SU-DHL-6 (cell line): ENCODE results near the gene TROAP.

Experiments used
- H2AFZ ChIP-seq: fragments of 200-600 bp; sonication (generic); 2 replicates; pipeline ENCODE4 v1.6.1; 2014; ENCODE audit warnings: low read depth, mild to moderate bottlenecking, moderate library complexity, mixed read lengths, antibody characterized with exemption, low read length; ENCODE audit not compliant: severe bottlenecking
- H3F3A ChIP-seq: fragments of 200-600 bp; shearing (Covaris generic); 2 replicates; pipeline ENCODE4 v1.6.0; 2016; ENCODE audit warnings: antibody characterized with exemption, mild to moderate bottlenecking; ENCODE audit not compliant: insufficient read depth
- H3K27ac ChIP-seq: fragments of 200-600 bp; sonication (generic); 2 replicates; pipeline ENCODE4 v1.5.1; 2016; ENCODE audit warnings: low read depth, mild to moderate bottlenecking, low read length, moderate library complexity, mixed read lengths
- H3K27me3 ChIP-seq: fragments of 200-600 bp; sonication (generic), shearing (Covaris generic); 2 replicates; pipeline ENCODE4 v1.6.0; 2014; ENCODE audit warnings: mild to moderate bottlenecking, low read length
- H3K36me3 ChIP-seq: fragments of 200-600 bp; sonication (generic); 2 replicates; pipeline ENCODE4 v1.6.1; 2014; ENCODE audit warnings: mild to moderate bottlenecking, low read length, mixed read lengths
- H3K4me2 ChIP-seq: fragments of 300-600, 200-600 bp; shearing (Covaris generic), sonication (generic); 2 replicates; pipeline ENCODE4 v1.6.0; 2014; ENCODE audit warnings: low read length, low read depth, mild to moderate bottlenecking; ENCODE audit not compliant: poor library complexity, severe bottlenecking
- H3K4me3 ChIP-seq: fragments of 200-600 bp; sonication (generic); 2 replicates; pipeline ENCODE4 v1.5.1; 2014; ENCODE audit warnings: antibody characterized with exemption, low read length, mild to moderate bottlenecking, mixed read lengths; ENCODE audit not compliant: insufficient read depth, poor library complexity, severe bottlenecking
- H3K79me2 ChIP-seq: fragments of 200-600 bp; sonication (generic); 2 replicates; pipeline ENCODE4 v1.6.1; 2014; ENCODE audit warnings: mild to moderate bottlenecking, low read length, moderate library complexity; ENCODE audit not compliant: insufficient read depth
- H3K9ac ChIP-seq: fragments of 200-600 bp; sonication (generic); 2 replicates; pipeline ENCODE4 v1.7.0; 2014; ENCODE audit warnings: mild to moderate bottlenecking, low read length
- H3K9me2 ChIP-seq: fragments of 200-600 bp; sonication (generic); replicated peaks from 2 replicates; pipeline ENCODE4 v1.6.1; 2014; ENCODE audit warnings: low read length; ENCODE audit not compliant: insufficient read depth
- H3K9me3 ChIP-seq: fragments of 200-600 bp; sonication (generic); 2 replicates; pipeline ENCODE4 v1.6.1; 2014; ENCODE audit warnings: low read length, mixed read lengths; ENCODE audit not compliant: insufficient read depth
- H4K20me1 ChIP-seq: fragments of 200-600 bp; sonication (generic); 2 replicates; pipeline ENCODE4 v1.6.1; 2014; ENCODE audit warnings: low read depth, mild to moderate bottlenecking, antibody characterized with exemption, low read length, moderate library complexity, mixed read lengths
- EZH2phosphoT487 ChIP-seq: fragments of 200-600 bp; sonication (generic), shearing (Covaris generic); conservative IDR thresholded peaks from 2 replicates; pipeline ENCODE4 v1.6.1; 2018; ENCODE audit warnings: mild to moderate bottlenecking, antibody characterized with exemption, low read length, moderate library complexity, mixed read lengths
- TF ChIP-seq, protein P1 (sequence below): fragments of 200-600 bp; sonication (generic); IDR thresholded peaks from one replicate; pipeline ENCODE4 v1.5.1; 2017; ENCODE audit warnings: antibody characterized with exemption, mild to moderate bottlenecking, low read length, moderate library complexity; ENCODE audit not compliant: insufficient read depth, poor library complexity, severe bottlenecking

The TROAP gene

DNA sequence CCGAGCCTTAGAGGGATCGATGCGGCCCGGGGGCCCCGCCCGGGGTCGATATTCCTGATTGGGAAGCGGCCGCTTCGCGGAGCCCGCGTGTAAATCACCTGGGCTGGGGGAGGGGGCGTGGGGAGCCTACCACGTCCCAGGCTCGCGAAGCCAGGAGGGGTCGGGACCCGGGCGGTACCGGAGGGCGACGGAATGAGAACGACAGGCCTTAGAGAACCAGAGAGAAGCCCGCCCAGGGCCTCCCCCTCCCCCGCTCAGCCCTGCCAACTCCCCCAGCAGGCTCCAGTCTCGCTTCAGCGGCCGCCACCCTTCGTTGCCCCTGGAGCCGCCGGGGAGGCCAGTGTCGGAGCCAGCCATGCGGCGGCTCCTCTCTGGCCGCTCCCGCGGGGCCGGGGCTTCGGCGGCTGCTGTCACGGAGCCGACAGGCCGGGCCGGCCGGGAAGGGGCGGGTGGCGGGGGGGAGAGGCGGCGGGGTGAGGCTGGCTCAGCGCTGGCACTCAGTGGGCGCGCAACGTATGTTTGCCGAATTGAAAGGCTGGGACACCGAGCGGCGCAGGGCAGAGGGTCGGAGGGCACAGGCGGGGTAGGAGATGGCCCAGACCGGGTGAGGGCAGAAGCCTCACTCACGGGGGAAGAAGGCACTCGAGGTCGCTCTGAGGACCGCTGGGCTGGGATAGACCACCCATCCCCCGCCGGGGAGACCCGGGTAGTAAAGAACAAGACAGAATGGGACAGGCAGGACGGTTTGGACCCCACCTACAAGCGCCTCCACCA lies 22.2 kb downstream of the TROAP start:
- no peaks in the 10 kb centered on the region for H3K36me3 ChIP-seq
- H2AFZ ChIP-seq: no peak overlapping the region
- H3K9ac ChIP-seq: peak overlapping the region; percentile 25; the same call in 1 of the 2 replicates
- H3K4me2 ChIP-seq: peak overlapping the region; percentile 63
- peak overlapping the region; percentile 19 for H3K4me3 ChIP-seq
- no peaks in the 10 kb centered on the region for H3K27me3 ChIP-seq
- H3K9me3 ChIP-seq: no peaks in the 10 kb centered on the region
- H4K20me1 ChIP-seq: no peaks in the 10 kb centered on the region
- H3K27ac ChIP-seq: no peak overlapping the region
- TF ChIP-seq EZH2phosphoT487: no peak
- TF ChIP-seq, protein P1, sequence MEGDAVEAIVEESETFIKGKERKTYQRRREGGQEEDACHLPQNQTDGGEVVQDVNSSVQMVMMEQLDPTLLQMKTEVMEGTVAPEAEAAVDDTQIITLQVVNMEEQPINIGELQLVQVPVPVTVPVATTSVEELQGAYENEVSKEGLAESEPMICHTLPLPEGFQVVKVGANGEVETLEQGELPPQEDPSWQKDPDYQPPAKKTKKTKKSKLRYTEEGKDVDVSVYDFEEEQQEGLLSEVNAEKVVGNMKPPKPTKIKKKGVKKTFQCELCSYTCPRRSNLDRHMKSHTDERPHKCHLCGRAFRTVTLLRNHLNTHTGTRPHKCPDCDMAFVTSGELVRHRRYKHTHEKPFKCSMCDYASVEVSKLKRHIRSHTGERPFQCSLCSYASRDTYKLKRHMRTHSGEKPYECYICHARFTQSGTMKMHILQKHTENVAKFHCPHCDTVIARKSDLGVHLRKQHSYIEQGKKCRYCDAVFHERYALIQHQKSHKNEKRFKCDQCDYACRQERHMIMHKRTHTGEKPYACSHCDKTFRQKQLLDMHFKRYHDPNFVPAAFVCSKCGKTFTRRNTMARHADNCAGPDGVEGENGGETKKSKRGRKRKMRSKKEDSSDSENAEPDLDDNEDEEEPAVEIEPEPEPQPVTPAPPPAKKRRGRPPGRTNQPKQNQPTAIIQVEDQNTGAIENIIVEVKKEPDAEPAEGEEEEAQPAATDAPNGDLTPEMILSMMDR: no peak
- no peaks in the 10 kb centered on the region; the same call in 1 of the 2 replicates for H3F3A ChIP-seq
- no peaks in the 10 kb centered on the region for H3K9me2 ChIP-seq
- no peaks in the 10 kb centered on the region for H3K79me2 ChIP-seq

DNA sequence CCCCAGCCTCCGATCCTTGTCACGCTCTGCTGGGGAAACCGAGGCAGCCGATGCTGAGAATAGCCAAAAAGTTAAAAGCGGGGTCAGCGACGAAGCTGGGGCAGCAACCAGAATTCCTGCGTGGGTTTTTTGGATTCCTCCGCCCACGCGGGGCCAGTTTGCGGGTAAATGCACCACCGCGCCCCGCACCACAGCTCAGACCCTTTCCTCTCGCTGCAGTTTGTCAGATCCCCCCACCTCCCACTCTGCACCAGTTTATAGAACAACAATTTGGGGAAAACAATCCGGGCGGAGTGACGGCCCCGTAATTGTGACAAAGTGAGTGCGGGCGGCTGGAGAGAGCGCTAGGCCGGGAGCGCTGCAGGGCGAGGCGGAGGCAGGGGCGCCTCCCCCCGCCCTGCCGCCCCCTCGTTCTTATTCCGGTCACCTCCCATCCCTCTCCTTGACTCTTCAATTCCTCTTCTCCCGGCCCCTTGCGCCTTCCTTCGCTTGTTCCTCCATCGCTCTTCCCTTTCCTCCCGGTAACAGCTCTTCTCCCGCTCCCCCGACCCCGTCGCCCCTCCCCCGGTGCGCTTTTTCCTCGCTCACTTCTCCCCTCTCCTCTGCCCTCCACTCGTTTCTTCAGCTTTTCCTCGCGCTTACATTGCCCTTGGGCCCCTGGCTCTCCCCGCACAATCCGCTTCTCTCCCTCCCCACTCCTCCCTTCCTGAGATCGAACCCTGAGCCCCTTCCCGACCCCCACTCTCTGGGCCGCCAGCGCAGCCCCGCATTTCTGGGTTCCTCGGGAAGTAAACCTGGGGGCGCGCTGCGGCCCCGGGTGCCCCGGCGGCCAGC lies 23.0 kb downstream of the TROAP start:
- Histone ChIP-seq H3K27me3 (no peaks in the 10 kb centered on the region), H3K4me2 (peak overlapping the region; percentile 63), H2AFZ (no peak overlapping the region)

DNA sequence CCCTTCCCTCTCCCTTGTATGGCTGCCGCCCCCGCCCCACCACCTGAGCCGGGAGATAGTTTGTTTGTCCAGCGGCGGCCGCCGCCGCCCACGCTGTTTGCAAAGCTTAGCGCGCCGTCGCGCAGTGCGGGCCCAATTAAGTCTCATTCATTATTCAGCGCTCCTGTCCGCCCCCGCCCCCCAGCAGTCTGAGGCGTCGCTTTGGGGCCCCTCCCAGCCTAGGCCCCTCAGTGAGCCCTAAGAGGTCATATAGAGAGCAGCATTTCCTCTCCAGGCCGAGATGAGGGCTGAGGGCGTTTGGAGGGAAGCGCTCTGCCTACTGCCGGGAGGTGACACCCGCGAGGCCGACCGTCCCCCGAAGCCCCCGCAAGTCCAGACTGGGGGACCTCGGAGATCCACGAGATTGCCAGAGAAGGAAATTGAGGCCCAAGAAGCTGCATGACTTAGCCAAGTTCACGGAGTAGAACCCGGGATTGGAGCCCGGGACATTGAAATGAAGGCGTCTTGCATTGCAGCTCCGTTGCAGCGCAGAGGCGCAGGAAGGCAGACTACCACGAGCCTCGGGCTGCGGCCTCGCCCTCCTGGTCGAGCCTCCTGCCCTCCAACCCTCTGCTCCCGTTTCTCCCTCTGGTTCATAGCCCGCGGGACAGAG lies 23.7 kb downstream of the TROAP start, which contains the start of gene DNAJC22:
DNAJC22 (plus strand) TSS at position 230 of the 652 bp plus-strand sequence. CDS start 1,985 bp downstream, outside the sequence.
- Histone ChIP-seq H3K27ac (no peak within 1 kb of the TSS), H3K36me3 (no peaks in the 10 kb centered on the region), H3K9me3 (no peaks in the 10 kb centered on the region), H3K9me2 (no peaks in the 10 kb centered on the region), H3K9ac (peak within 1 kb of the TSS; percentile 25; the same call in 1 of the 2 replicates), H3K4me3 (peak within 1 kb of the TSS; percentile 19), H3K79me2 (no peaks in the 10 kb centered on the region), H2AFZ (no peak within 1 kb of the TSS), H3K27me3 (no peaks in the 10 kb centered on the region), H3K4me2 (peak within 1 kb of the TSS; percentile 63), H3F3A (no peaks in the 10 kb centered on the region; the same call in 1 of the 2 replicates), H4K20me1 (no peaks in the 10 kb centered on the region)
- TF ChIP-seq EZH2phosphoT487: peak; percentile 75; the same call in 1 of the 2 replicates
- TF ChIP-seq, protein P1: no peak

More for the DNA sequence above, 23.0 kb downstream of the TROAP start:
- no peaks in the 10 kb centered on the region; the same call in 1 of the 2 replicates for H3F3A ChIP-seq
- H4K20me1 ChIP-seq: no peaks in the 10 kb centered on the region
- TF ChIP-seq, protein P1: no peak
- peak; percentile 58; the same call in 1 of the 2 replicates for TF ChIP-seq EZH2phosphoT487
- no peak overlapping the region for H3K27ac ChIP-seq
- peak overlapping the region; percentile 25; the same call in 1 of the 2 replicates for H3K9ac ChIP-seq
- H3K9me2 ChIP-seq: no peaks in the 10 kb centered on the region
- peak overlapping the region; percentile 19 for H3K4me3 ChIP-seq
- H3K9me3 ChIP-seq: no peaks in the 10 kb centered on the region
- H3K79me2 ChIP-seq: no peaks in the 10 kb centered on the region
- H3K36me3 ChIP-seq: no peaks in the 10 kb centered on the region
